Liver (tissue), 3 donors: ENCODE data around the gene ENPP4.

Experiments used
- CTCF ChIP-seq: fragments of 150-350 bp; IDR thresholded peaks from 2 replicates; pipeline ENCODE4 v1.5.1; 2017; ENCODE audit warnings: improper control_type of control experiment, low read depth, low read length; ENCODE audit not compliant: missing input control
- EGR1 ChIP-seq, 2 donors: IDR thresholded peaks; 2 replicates each; pipeline ENCODE4 v1.6.1; 2016 to 2018; ENCODE audit warnings: antibody characterized with exemption in 2 of 2, low read depth in 2 of 2
- FOXA1 ChIP-seq: IDR thresholded peaks from 2 replicates; pipeline ENCODE4 v1.6.1; 2016; ENCODE audit warnings: antibody characterized with exemption
- FOXA2 ChIP-seq: IDR thresholded peaks from 2 replicates; pipeline ENCODE4 v1.6.1; 2016; ENCODE audit warnings: antibody characterized with exemption
- GABPA ChIP-seq, 2 donors: IDR thresholded peaks in 1 of 2; conservative IDR thresholded peaks in 1 of 2; 2 replicates each; pipeline ENCODE4 v1.6.1; 2016; ENCODE audit warnings: antibody characterized with exemption in 2 of 2, mild to moderate bottlenecking in 1 of 2, moderate library complexity in 1 of 2
- JUND ChIP-seq, 2 donors: IDR thresholded peaks; 2 replicates each; pipeline ENCODE4 v1.6.1; 2016; ENCODE audit warnings: antibody characterized with exemption in 2 of 2
- MAX ChIP-seq: IDR thresholded peaks from 2 replicates; pipeline ENCODE4 v1.6.1; 2016; ENCODE audit warnings: antibody characterized with exemption
- REST ChIP-seq: IDR thresholded peaks from 2 replicates; pipeline ENCODE4 v1.6.1; 2016; ENCODE audit warnings: antibody characterized with exemption, mild to moderate bottlenecking
- RXRA ChIP-seq, 2 donors: IDR thresholded peaks; 2 replicates each; pipeline ENCODE4 v1.6.1; 2017 to 2018; ENCODE audit warnings: antibody characterized with exemption in 2 of 2, mild to moderate bottlenecking in 1 of 2
- YY1 ChIP-seq: IDR thresholded peaks from 2 replicates; pipeline ENCODE4 v1.6.1; 2016; ENCODE audit warnings: antibody characterized with exemption, mild to moderate bottlenecking
- donor health status: healthy.
- donor health status: healthy.

- no peak for TF ChIP-seq GABPA (IDR thresholded peaks at IDR 0.05 in 1 of 2, conservative IDR thresholded peaks at IDR 0.05 in 1 of 2)
- no peak for TF ChIP-seq FOXA2
- TF ChIP-seq RXRA (IDR thresholded peaks at IDR 0.05) = no peak
- TF ChIP-seq CTCF = no peak
- TF ChIP-seq JUND (IDR thresholded peaks at IDR 0.05) = no peak
- TF ChIP-seq EGR1 (IDR thresholded peaks at IDR 0.05; ENCODE audit: low read depth in 2 of 2) = no peak
- no peak for TF ChIP-seq REST
- TF ChIP-seq MAX = no peak
- TF ChIP-seq YY1 = no peak
- no peak for TF ChIP-seq FOXA1
These were observed 56.8 kb downstream of the ENPP4 start for GRCh38 chr6:46186583-46186982.
